ENCODE data around the gene NOTCH4.

Gene NOTCH4

GRCh38 chr6:32182555-32182981 lies 41.3 kb downstream of the NOTCH4 start:
- ChIA-PET CTCF (no interaction called here), POLR2A (interaction anchor here (0.7 to 2.7 kb wide), 2 partner anchors 13 to 54 kb away, joined by 3 to 11 read pairs; partner anchors contain the start of gene ATF6B)
- DNase-seq (ENCODE audit: extremely low spot score), result no peak
- TF ChIP-seq L3MBTL2 (conservative IDR thresholded peaks at IDR 0.05), result no peak
- no peak for TF ChIP-seq FOXM1 (IDR thresholded peaks at IDR 0.05; ENCODE audit: borderline replicate concordance)
- TF ChIP-seq LEF1 (IDR thresholded peaks at IDR 0.05; ENCODE audit: borderline replicate concordance), result no peak

GRCh38 chr6:32181915-32182529 lies 41.8 kb downstream of the NOTCH4 start:
- no peak for TF ChIP-seq FOXK2 (IDR thresholded peaks at IDR 0.05)
- no peak for TF ChIP-seq FOXA1 (IDR thresholded peaks at IDR 0.05)
- TF ChIP-seq FOXM1 (IDR thresholded peaks at IDR 0.05; ENCODE audit: borderline replicate concordance), result no peak
- no peak for TF ChIP-seq PKNOX1 (IDR thresholded peaks at IDR 0.05)
- no peak for TF ChIP-seq LEF1 (IDR thresholded peaks at IDR 0.05; ENCODE audit: borderline replicate concordance)
- no peak for TF ChIP-seq BHLHE40 (IDR thresholded peaks at IDR 0.05; ENCODE audit: borderline replicate concordance)
- no peak for TF ChIP-seq L3MBTL2 (conservative IDR thresholded peaks at IDR 0.05)
- no peak for TF ChIP-seq SUZ12 (IDR thresholded peaks at IDR 0.05)
- TF ChIP-seq ARNT (IDR thresholded peaks at IDR 0.05), result no peak
- TF ChIP-seq ELF4 (IDR thresholded peaks at IDR 0.05), result no peak
- TF ChIP-seq SP1 (IDR thresholded peaks at IDR 0.05), result no peak
- no peak for TF ChIP-seq HDGF (IDR thresholded peaks at IDR 0.05; ENCODE audit: borderline replicate concordance)
- no peak for TF ChIP-seq ZNF384 (IDR thresholded peaks at IDR 0.05)
- no peak for TF ChIP-seq CTBP1 (IDR thresholded peaks at IDR 0.05; ENCODE audit: borderline replicate concordance)
- TF ChIP-seq NFRKB (IDR thresholded peaks at IDR 0.05), result no peak
- TF ChIP-seq TARDBP (IDR thresholded peaks at IDR 0.05), result no peak
- no peak for DNase-seq (ENCODE audit: extremely low spot score)
- ChIA-PET CTCF (no interaction called here), POLR2A (interaction anchor here (2.7 kb wide), 1 partner anchor 13 kb away, joined by 11 read pairs; no protein-coding TSS in a partner anchor)

- POLR2A ChIA-PET, result interaction anchor here (2.7 kb wide), 1 partner anchor 14 kb away, joined by 11 read pairs; no protein-coding TSS in a partner anchor
- TF ChIP-seq ARNT (IDR thresholded peaks at IDR 0.05) (no peak), NFRKB (IDR thresholded peaks at IDR 0.05) (no peak), CTBP1 (IDR thresholded peaks at IDR 0.05; ENCODE audit: borderline replicate concordance) (no peak), ZNF384 (IDR thresholded peaks at IDR 0.05) (no peak), SUZ12 (IDR thresholded peaks at IDR 0.05) (no peak), BHLHE40 (IDR thresholded peaks at IDR 0.05; ENCODE audit: borderline replicate concordance) (no peak), FOXK2 (IDR thresholded peaks at IDR 0.05) (no peak), FOXA1 (IDR thresholded peaks at IDR 0.05) (no peak), TARDBP (IDR thresholded peaks at IDR 0.05) (no peak), LEF1 (IDR thresholded peaks at IDR 0.05; ENCODE audit: borderline replicate concordance) (no peak), PKNOX1 (IDR thresholded peaks at IDR 0.05) (no peak), HDGF (IDR thresholded peaks at IDR 0.05; ENCODE audit: borderline replicate concordance) (no peak), FOXM1 (IDR thresholded peaks at IDR 0.05; ENCODE audit: borderline replicate concordance) (no peak), ELF4 (IDR thresholded peaks at IDR 0.05) (no peak), SP1 (IDR thresholded peaks at IDR 0.05) (no peak), L3MBTL2 (conservative IDR thresholded peaks at IDR 0.05) (no peak)
- no peak for DNase-seq (ENCODE audit: extremely low spot score)
- CTCF ChIA-PET, result no interaction called here
Measured at GRCh38 chr6:32181148-32181702, 42.6 kb downstream of the NOTCH4 start.

- CTCF ChIA-PET, result no interaction called here
- POLR2A ChIA-PET, result interaction anchor here (0.6 to 4.9 kb wide), 3 partner anchors 12 to 372 kb away, joined by 3 to 153 read pairs (median 6); partner anchors contain the start of genes FKBPL, GPSM3 and PBX2
- no peak for DNase-seq (ENCODE audit: extremely low spot score)
- TF ChIP-seq FOXM1 (IDR thresholded peaks at IDR 0.05; ENCODE audit: borderline replicate concordance), result no peak
- no peak for TF ChIP-seq ZNF384 (IDR thresholded peaks at IDR 0.05)
- no peak for TF ChIP-seq SP1 (IDR thresholded peaks at IDR 0.05)
- no peak for TF ChIP-seq NFRKB (IDR thresholded peaks at IDR 0.05)
- no peak for TF ChIP-seq LEF1 (IDR thresholded peaks at IDR 0.05; ENCODE audit: borderline replicate concordance)
- no peak for TF ChIP-seq BHLHE40 (IDR thresholded peaks at IDR 0.05; ENCODE audit: borderline replicate concordance)
- TF ChIP-seq ARNT (IDR thresholded peaks at IDR 0.05), result no peak
- no peak for TF ChIP-seq CTBP1 (IDR thresholded peaks at IDR 0.05; ENCODE audit: borderline replicate concordance)
Measured at GRCh38 chr6:32179766-32180405, 44.0 kb downstream of the NOTCH4 start.

- no peak for DNase-seq (ENCODE audit: extremely low spot score)
- TF ChIP-seq BHLHE40 (IDR thresholded peaks at IDR 0.05; ENCODE audit: borderline replicate concordance), result no peak
- peak; percentile 43 for TF ChIP-seq L3MBTL2 (conservative IDR thresholded peaks at IDR 0.05)
- ChIA-PET CTCF (no interaction called here), POLR2A (interaction anchor here (0.9 to 4.9 kb wide), 3 partner anchors 13 to 793 kb away, joined by 3 to 153 read pairs (median 6); partner anchors contain the start of genes FKBPL, GPSM3 and PBX2)
Measured at GRCh38 chr6:32178547-32179440, 45.1 kb downstream of the NOTCH4 start.
